Neuronal stem cell (in vitro differentiated cells): ENCODE measurements around the gene ATP2A3.

Experiments used
- DNase-seq: peaks from one replicate; pipeline ENCODE4 v3.0.0-alpha.2; 2013; ENCODE audit warnings: low spot score
- H2AFZ ChIP-seq: one replicate; pipeline ENCODE4 v1.6.1; 2013; ENCODE audit warnings: mild to moderate bottlenecking, low read length, inconsistent platforms
- H2AK5ac ChIP-seq: 2 replicates; pipeline ENCODE4 v1.6.1; 2013; ENCODE audit warnings: low read depth, mild to moderate bottlenecking, inconsistent platforms, low read length, moderate library complexity, mixed read lengths
- H2BK120ac ChIP-seq: 2 replicates; pipeline ENCODE4 v1.6.1; 2013; ENCODE audit warnings: low read depth, mild to moderate bottlenecking, inconsistent platforms, low read length, moderate library complexity, mixed read lengths
- H2BK12ac ChIP-seq: one replicate; pipeline ENCODE4 v1.6.1; 2013; ENCODE audit warnings: low read length, inconsistent platforms
- H2BK15ac ChIP-seq: 2 replicates; pipeline ENCODE4 v1.6.1; 2013; ENCODE audit warnings: mild to moderate bottlenecking, low read length, inconsistent platforms, mixed read lengths
- H2BK5ac ChIP-seq: one replicate; pipeline ENCODE4 v1.6.1; 2013; ENCODE audit warnings: inconsistent platforms, mild to moderate bottlenecking, low read length, moderate library complexity
- H3K14ac ChIP-seq: one replicate; pipeline ENCODE4 v1.6.1; 2013; ENCODE audit warnings: low read length, inconsistent platforms
- H3K18ac ChIP-seq: 2 replicates; pipeline ENCODE4 v1.6.1; 2013; ENCODE audit warnings: low read length, inconsistent platforms
- H3K23ac ChIP-seq: 2 replicates; pipeline ENCODE4 v1.6.1; 2013; ENCODE audit warnings: low read depth, mild to moderate bottlenecking, mixed read lengths, low read length, inconsistent platforms; ENCODE audit not compliant: poor library complexity
- H3K27ac ChIP-seq: replicated peaks from 3 replicates; pipeline ENCODE4 v1.5.1; 2013; ENCODE audit warnings: low read length, inconsistent platforms
- H3K27me3 ChIP-seq, 3 experiments: 2 replicates each; pipeline ENCODE4 v1.6.1; 2013; ENCODE audit warnings: low read length in 3 of 3, mild to moderate bottlenecking in 2 of 3, inconsistent platforms in 1 of 3, low read depth in 1 of 3, mixed read lengths in 1 of 3, moderate library complexity in 1 of 3; ENCODE audit not compliant: control insufficient read depth in 3 of 3, insufficient read depth in 3 of 3
- H3K36me3 ChIP-seq, 2 donors: replicated peaks in 1 of 2; 2 replicates each; pipeline ENCODE4 v1.6.1; 2013; ENCODE audit warnings: low read length in 2 of 2; ENCODE audit not compliant: control insufficient read depth in 2 of 2, insufficient read depth in 2 of 2
- H3K4ac ChIP-seq: 2 replicates; pipeline ENCODE4 v1.6.1; 2013; ENCODE audit warnings: inconsistent platforms, mild to moderate bottlenecking, low read length, moderate library complexity
- H3K4me1 ChIP-seq, 2 donors: 1 replicate in 1 of 2; 2 replicates in 1 of 2; pipeline ENCODE4 v1.6.1; 2013; ENCODE audit warnings: low read length in 2 of 2, low read depth in 1 of 2; ENCODE audit not compliant: control insufficient read depth in 2 of 2, insufficient read depth in 1 of 2
- H3K4me2 ChIP-seq: one replicate; pipeline ENCODE4 v1.6.1; 2013; ENCODE audit warnings: mild to moderate bottlenecking, low read length, inconsistent platforms; ENCODE audit not compliant: insufficient read depth, poor library complexity, severe bottlenecking
- H3K4me3 ChIP-seq, 2 donors: 2 replicates each; pipeline ENCODE4 v1.5.1; 2013; ENCODE audit warnings: low read length in 2 of 2, mild to moderate bottlenecking in 2 of 2, inconsistent platforms in 1 of 2, moderate library complexity in 1 of 2
- H3K79me1 ChIP-seq: one replicate; pipeline ENCODE4 v1.6.1; 2013; ENCODE audit warnings: low read depth, mild to moderate bottlenecking, inconsistent platforms, low read length, moderate library complexity
- H3K9ac ChIP-seq: one replicate; pipeline ENCODE4 v1.6.1; 2013; ENCODE audit warnings: mild to moderate bottlenecking, low read depth, low read length, inconsistent platforms; ENCODE audit not compliant: poor library complexity
- H3K9me3 ChIP-seq, 2 donors: replicated peaks in 1 of 2; 2 replicates each; pipeline versions ENCODE3 to v1.6.1; 2013; ENCODE audit warnings: low read length in 2 of 2, mild to moderate bottlenecking in 2 of 2, inconsistent platforms in 1 of 2, low read depth in 1 of 2, mixed read lengths in 1 of 2, moderate library complexity in 1 of 2; ENCODE audit not compliant: control insufficient read depth in 2 of 2, insufficient read depth in 1 of 2
- H4K8ac ChIP-seq: one replicate; pipeline ENCODE4 v1.6.1; 2013; ENCODE audit warnings: low read depth, mild to moderate bottlenecking, inconsistent platforms, low read length, moderate library complexity
- H4K91ac ChIP-seq: one replicate; pipeline ENCODE4 v1.6.1; 2013; ENCODE audit warnings: low read length, low read depth, mild to moderate bottlenecking, inconsistent platforms; ENCODE audit not compliant: poor library complexity
- WGBS, 2 donors: extraction: QIAGEN DNeasy Blood & Tissue Kit; methylation state at CpG; one replicate each; pipeline ENCODE4 v1.1.7; 2013; ENCODE audit warnings: missing lambda C conversion rate in 2 of 2, mixed read lengths in 1 of 2; ENCODE audit not compliant: insufficient read length in 2 of 2, insufficient replicate concordance in 1 of 2; ENCODE audit errors: extremely low coverage in 2 of 2; 5-methylcytosine and 5-hydroxymethylcytosine counted together

Gene ATP2A3

GRCh38 chr17:3875317-3875716, 88.9 kb downstream of the ATP2A3 start:
- Histone ChIP-seq H3K18ac (no peak overlapping the region), H4K91ac (no peak overlapping the region), H3K36me3 (peaks cover 0 to 19% of the 10 kb centered on the region in 2 donors), H3K4ac (no peak overlapping the region), H2AK5ac (no peak overlapping the region), H3K14ac (peak overlapping the region; percentile 91), H3K4me2 (no peak overlapping the region), H3K4me3 (no peak overlapping the region), H2BK15ac (no peak overlapping the region), H3K27me3 (no peaks in the 10 kb centered on the region), H2AFZ (no peak overlapping the region), H2BK120ac (no peak overlapping the region), H2BK12ac (no peak overlapping the region), H3K9ac (no peak overlapping the region), H3K9me3 (peaks cover 0 to 1% of the 10 kb centered on the region in 2 donors), H3K27ac (no peak overlapping the region), H3K4me1 (peaks cover 9 to 10% of the 10 kb centered on the region in 2 donors), H2BK5ac (no peak overlapping the region), H3K23ac (no peak overlapping the region), H3K79me1 (peaks cover 6% of the 10 kb centered on the region), H4K8ac (no peak overlapping the region)
- WGBS, 2 donors: no CpG with 5 or more reads among the region's 7 CpGs
- no peak for DNase-seq
